GM18520 (cell line): ENCODE measurements around the gene C4orf50.

Experiments used
- ATAC-seq: cut with Tn5 transposase; IDR thresholded peaks from one replicate; pipeline ENCODE4 v1.9.1; 2021; ENCODE audit not compliant: unreplicated experiment

Gene C4orf50

GRCh38 chr4:5973033-5973432 lies 45.2 kb downstream of the C4orf50 start:
- no peak for ATAC-seq

GRCh38 chr4:5972571-5972970 lies 45.7 kb downstream of the C4orf50 start:
- ATAC-seq = no peak

- ATAC-seq = no peak
These were observed 47.2 kb downstream of the C4orf50 start for GRCh38 chr4:5971078-5971450.

- no peak for ATAC-seq
These were observed 47.7 kb downstream of the C4orf50 start for GRCh38 chr4:5970381-5971077.

- no peak for ATAC-seq
These were observed 48.5 kb downstream of the C4orf50 start for GRCh38 chr4:5969777-5970176.

GRCh38 chr4:5969336-5969735 lies 48.9 kb downstream of the C4orf50 start:
- no peak for ATAC-seq

GRCh38 chr4:5968246-5968645 lies 50.0 kb downstream of the C4orf50 start:
- no peak for ATAC-seq

- no peak for ATAC-seq
These were observed 50.4 kb downstream of the C4orf50 start for GRCh38 chr4:5967783-5968182.

GRCh38 chr4:5965225-5965624 lies 53.0 kb downstream of the C4orf50 start:
- no peak for ATAC-seq

GRCh38 chr4:5964030-5964429 lies 54.2 kb downstream of the C4orf50 start:
- ATAC-seq = no peak

- ATAC-seq = no peak
These were observed 54.6 kb downstream of the C4orf50 start for GRCh38 chr4:5963611-5964010.

- no peak for ATAC-seq
These were observed 55.8 kb downstream of the C4orf50 start for GRCh38 chr4:5962416-5962815.

GRCh38 chr4:5960252-5960880 lies 57.9 kb downstream of the C4orf50 start:
- ATAC-seq = no peak

GRCh38 chr4:5959211-5959982 lies 58.8 kb downstream of the C4orf50 start:
- no peak for ATAC-seq

GRCh38 chr4:5958199-5958735 lies 60.0 kb downstream of the C4orf50 start:
- no peak for ATAC-seq

GRCh38 chr4:5957076-5957475 lies 61.2 kb downstream of the C4orf50 start:
- ATAC-seq = no peak

- ATAC-seq = no peak
These were observed 61.8 kb downstream of the C4orf50 start for GRCh38 chr4:5956285-5957021.

GRCh38 chr4:5955856-5956255 lies 62.4 kb downstream of the C4orf50 start:
- ATAC-seq = no peak

- no peak for ATAC-seq
These were observed 62.9 kb downstream of the C4orf50 start for GRCh38 chr4:5955201-5955821.

- ATAC-seq = no peak
These were observed 64.0 kb downstream of the C4orf50 start for GRCh38 chr4:5954056-5954760.
